ENCODE data around the gene SLC12A2. TPM values are rescaled to one million over a fixed set of nuclear protein-coding genes. Genes with fewer than 3 reads are reported as not detected.

SLC12A2 gene
- total RNA-seq, 1 experiment from 2014 or later, result 36.9 TPM

DNA sequence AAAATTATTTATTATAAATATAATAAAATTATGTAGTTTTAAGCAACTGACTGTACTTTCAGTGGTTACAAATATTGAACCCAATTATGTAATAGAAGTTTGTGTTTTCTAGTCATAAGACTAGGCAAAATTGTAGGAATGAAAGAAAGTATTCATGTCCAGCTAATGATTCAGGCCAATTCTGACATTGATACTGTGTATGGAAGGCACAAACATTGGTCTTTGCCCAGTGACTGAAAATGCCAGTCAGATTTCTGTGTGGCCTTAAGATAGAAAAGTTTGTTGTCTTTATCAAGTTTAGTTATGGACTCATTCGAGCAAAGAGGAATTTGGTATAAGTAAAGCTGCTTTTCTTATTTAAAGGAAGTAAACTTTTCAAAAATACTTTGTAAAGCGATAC lies 60.3 kb downstream of the SLC12A2 start:
- no peak overlapping the region for H3K4me3 ChIP-seq (ENCODE audit: low read depth in 2 of 2, low read length in 2 of 2)
- DNase-seq (ENCODE audit: low read depth, low spot score) (no peak), ATAC-seq (no peak)
- intact Hi-C loops (cut with micrococcal nuclease; ENCODE audit: unreplicated experiment), result no loop called here
- no peak for TF ChIP-seq SIN3A (IDR thresholded peaks at IDR 0.05; ENCODE audit: borderline replicate concordance, insufficient read depth, low read depth, low read length)
- no peaks in the 10 kb centered on the region for H3K9me3 ChIP-seq (ENCODE audit: control insufficient read depth, insufficient read depth, low read depth, low read length)
- H3K4me1 ChIP-seq (ENCODE audit: control insufficient read depth, insufficient read depth, low read length), result no peaks in the 10 kb centered on the region
- CTCF ChIA-PET, result no interaction called here
- no peaks in the 10 kb centered on the region; the same call in 1 of the 2 replicates for H3K36me3 ChIP-seq (ENCODE audit: control insufficient read depth, insufficient read depth, low read length)
- in situ Hi-C loops (cut with HindIII; ENCODE audit: low pct_unique_long_range_greater_than_20kb, low sequenced_read_pairs), result no loop called here
- POLR2A ChIA-PET, result no interaction called here
- no peak overlapping the region for H3K27ac ChIP-seq (ENCODE audit: low read length)
- BruUV-seq (replicated peaks), result no TSS peak
- H3K27me3 ChIP-seq (ENCODE audit: control insufficient read depth, insufficient read depth, low read length), result no peaks in the 10 kb centered on the region

DNA sequence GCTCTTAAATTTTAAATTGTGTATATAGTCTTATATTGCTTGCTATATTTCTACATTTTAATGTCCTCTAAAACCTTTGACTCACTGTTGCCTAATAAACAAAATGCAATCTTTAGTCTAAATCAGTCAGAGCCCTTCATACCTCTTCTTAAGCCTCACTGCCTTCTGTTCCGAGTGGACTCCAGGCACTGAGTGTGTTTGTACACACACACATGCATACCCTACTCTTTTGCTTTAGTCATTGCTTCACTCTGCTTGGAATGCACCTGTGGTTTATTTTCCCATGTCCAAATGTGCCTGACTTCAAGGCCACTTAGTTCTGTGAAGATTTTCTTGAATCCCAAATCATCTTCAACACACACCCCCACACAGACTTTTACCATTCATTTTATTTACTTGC lies 60.9 kb downstream of the SLC12A2 start:
- H3K27ac ChIP-seq (ENCODE audit: low read length), result no peak overlapping the region
- BruUV-seq (replicated peaks), result no TSS peak
- CTCF ChIA-PET, result no interaction called here
- intact Hi-C loops (cut with micrococcal nuclease; ENCODE audit: unreplicated experiment) (no loop called here), in situ Hi-C loops (cut with HindIII; ENCODE audit: low pct_unique_long_range_greater_than_20kb, low sequenced_read_pairs) (no loop called here)
- ATAC-seq, result no peak
- H3K9me3 ChIP-seq (ENCODE audit: control insufficient read depth, insufficient read depth, low read depth, low read length), result no peaks in the 10 kb centered on the region
- POLR2A ChIA-PET, result no interaction called here
- no peak for DNase-seq (ENCODE audit: low read depth, low spot score)
- H3K4me3 ChIP-seq (ENCODE audit: low read depth in 2 of 2, low read length in 2 of 2), result no peak overlapping the region
- no peaks in the 10 kb centered on the region for H3K4me1 ChIP-seq (ENCODE audit: control insufficient read depth, insufficient read depth, low read length)
- H3K36me3 ChIP-seq (ENCODE audit: control insufficient read depth, insufficient read depth, low read length), result no peaks in the 10 kb centered on the region; the same call in 1 of the 2 replicates
- no peaks in the 10 kb centered on the region for H3K27me3 ChIP-seq (ENCODE audit: control insufficient read depth, insufficient read depth, low read length)
- TF ChIP-seq, protein P1, sequence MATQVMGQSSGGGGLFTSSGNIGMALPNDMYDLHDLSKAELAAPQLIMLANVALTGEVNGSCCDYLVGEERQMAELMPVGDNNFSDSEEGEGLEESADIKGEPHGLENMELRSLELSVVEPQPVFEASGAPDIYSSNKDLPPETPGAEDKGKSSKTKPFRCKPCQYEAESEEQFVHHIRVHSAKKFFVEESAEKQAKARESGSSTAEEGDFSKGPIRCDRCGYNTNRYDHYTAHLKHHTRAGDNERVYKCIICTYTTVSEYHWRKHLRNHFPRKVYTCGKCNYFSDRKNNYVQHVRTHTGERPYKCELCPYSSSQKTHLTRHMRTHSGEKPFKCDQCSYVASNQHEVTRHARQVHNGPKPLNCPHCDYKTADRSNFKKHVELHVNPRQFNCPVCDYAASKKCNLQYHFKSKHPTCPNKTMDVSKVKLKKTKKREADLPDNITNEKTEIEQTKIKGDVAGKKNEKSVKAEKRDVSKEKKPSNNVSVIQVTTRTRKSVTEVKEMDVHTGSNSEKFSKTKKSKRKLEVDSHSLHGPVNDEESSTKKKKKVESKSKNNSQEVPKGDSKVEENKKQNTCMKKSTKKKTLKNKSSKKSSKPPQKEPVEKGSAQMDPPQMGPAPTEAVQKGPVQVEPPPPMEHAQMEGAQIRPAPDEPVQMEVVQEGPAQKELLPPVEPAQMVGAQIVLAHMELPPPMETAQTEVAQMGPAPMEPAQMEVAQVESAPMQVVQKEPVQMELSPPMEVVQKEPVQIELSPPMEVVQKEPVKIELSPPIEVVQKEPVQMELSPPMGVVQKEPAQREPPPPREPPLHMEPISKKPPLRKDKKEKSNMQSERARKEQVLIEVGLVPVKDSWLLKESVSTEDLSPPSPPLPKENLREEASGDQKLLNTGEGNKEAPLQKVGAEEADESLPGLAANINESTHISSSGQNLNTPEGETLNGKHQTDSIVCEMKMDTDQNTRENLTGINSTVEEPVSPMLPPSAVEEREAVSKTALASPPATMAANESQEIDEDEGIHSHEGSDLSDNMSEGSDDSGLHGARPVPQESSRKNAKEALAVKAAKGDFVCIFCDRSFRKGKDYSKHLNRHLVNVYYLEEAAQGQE (IDR thresholded peaks at IDR 0.05; ENCODE audit: insufficient read depth in 1 of 2, low read depth in 2 of 2, low read length in 1 of 2), result no peak
- TF ChIP-seq TCF7L2 (IDR thresholded peaks at IDR 0.05; ENCODE audit: low read depth, low read length) (no peak), SIN3A (IDR thresholded peaks at IDR 0.05; ENCODE audit: borderline replicate concordance, insufficient read depth, low read depth, low read length) (no peak), POLR2AphosphoS5 (IDR thresholded peaks at IDR 0.05; ENCODE audit: low read depth, low read length) (no peak)
- TF ChIP-seq, protein P2, sequence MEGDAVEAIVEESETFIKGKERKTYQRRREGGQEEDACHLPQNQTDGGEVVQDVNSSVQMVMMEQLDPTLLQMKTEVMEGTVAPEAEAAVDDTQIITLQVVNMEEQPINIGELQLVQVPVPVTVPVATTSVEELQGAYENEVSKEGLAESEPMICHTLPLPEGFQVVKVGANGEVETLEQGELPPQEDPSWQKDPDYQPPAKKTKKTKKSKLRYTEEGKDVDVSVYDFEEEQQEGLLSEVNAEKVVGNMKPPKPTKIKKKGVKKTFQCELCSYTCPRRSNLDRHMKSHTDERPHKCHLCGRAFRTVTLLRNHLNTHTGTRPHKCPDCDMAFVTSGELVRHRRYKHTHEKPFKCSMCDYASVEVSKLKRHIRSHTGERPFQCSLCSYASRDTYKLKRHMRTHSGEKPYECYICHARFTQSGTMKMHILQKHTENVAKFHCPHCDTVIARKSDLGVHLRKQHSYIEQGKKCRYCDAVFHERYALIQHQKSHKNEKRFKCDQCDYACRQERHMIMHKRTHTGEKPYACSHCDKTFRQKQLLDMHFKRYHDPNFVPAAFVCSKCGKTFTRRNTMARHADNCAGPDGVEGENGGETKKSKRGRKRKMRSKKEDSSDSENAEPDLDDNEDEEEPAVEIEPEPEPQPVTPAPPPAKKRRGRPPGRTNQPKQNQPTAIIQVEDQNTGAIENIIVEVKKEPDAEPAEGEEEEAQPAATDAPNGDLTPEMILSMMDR (IDR thresholded peaks at IDR 0.05), result no peak

DNA sequence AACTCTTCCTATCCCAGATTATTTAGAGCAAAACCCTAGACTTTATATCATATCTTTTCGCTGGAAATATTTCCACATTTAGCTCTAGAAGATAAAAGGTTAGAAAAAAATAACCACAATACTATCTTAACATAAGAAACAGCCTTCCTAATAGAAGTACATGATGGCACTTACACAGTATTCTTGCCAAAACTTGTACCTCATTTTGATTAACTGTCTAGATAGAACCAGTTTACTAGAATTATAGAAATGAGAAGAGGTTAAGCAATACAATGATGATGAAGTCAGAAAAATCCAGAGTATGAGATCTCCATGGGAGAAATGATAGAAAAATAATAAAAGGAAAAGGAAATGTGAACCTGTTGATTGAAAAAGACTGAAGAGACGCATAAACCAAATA lies 63.1 kb downstream of the SLC12A2 start:
- TF ChIP-seq TCF7L2 (IDR thresholded peaks at IDR 0.05; ENCODE audit: low read depth, low read length) (no peak), SIN3A (IDR thresholded peaks at IDR 0.05; ENCODE audit: borderline replicate concordance, insufficient read depth, low read depth, low read length) (no peak)
- TF ChIP-seq, protein P2 (IDR thresholded peaks at IDR 0.05), result no peak
- TF ChIP-seq, protein P1 (IDR thresholded peaks at IDR 0.05; ENCODE audit: insufficient read depth in 1 of 2, low read depth in 2 of 2, low read length in 1 of 2), result no peak
- H3K4me3 ChIP-seq (ENCODE audit: low read depth in 2 of 2, low read length in 2 of 2), result no peak overlapping the region
- in situ Hi-C loops (cut with HindIII; ENCODE audit: low pct_unique_long_range_greater_than_20kb, low sequenced_read_pairs), result no loop called here
- no peak overlapping the region for H3K27ac ChIP-seq (ENCODE audit: low read length)
- H3K4me1 ChIP-seq (ENCODE audit: control insufficient read depth, insufficient read depth, low read length), result no peaks in the 10 kb centered on the region
- intact Hi-C loops (cut with micrococcal nuclease; ENCODE audit: unreplicated experiment), result no loop called here
- no peaks in the 10 kb centered on the region for H3K9me3 ChIP-seq (ENCODE audit: control insufficient read depth, insufficient read depth, low read depth, low read length)
- no peak for DNase-seq (ENCODE audit: low read depth, low spot score)
- POLR2A ChIA-PET, result no interaction called here
- CTCF ChIA-PET, result interaction anchor here (0.7 kb wide), 1 partner anchor 562 kb away, joined by 5 read pairs; no protein-coding TSS in a partner anchor
- ATAC-seq, result no peak
- BruUV-seq (replicated peaks), result no TSS peak
- H3K36me3 ChIP-seq (ENCODE audit: control insufficient read depth, insufficient read depth, low read length), result peaks cover 2% of the 10 kb centered on the region; the same call in 1 of the 2 replicates
- no peaks in the 10 kb centered on the region for H3K27me3 ChIP-seq (ENCODE audit: control insufficient read depth, insufficient read depth, low read length)

Data from Panc1 (cell line).